GM10847 (cell line): ENCODE data around the gene PLTP.

Experiments used
- POLR2A ChIP-seq: IDR thresholded peaks from 2 replicates; pipeline ENCODE4 v1.6.1; 2011; ENCODE audit not compliant: insufficient read length; ENCODE audit errors: extremely low read depth

Gene PLTP

GRCh38 chr20:45897692-45898091 is 14.3 kb downstream of the PLTP start:
- no peak for TF ChIP-seq POLR2A

GRCh38 chr20:45897289-45897688 is 14.7 kb downstream of the PLTP start:
- TF ChIP-seq POLR2A = no peak

- no peak for TF ChIP-seq POLR2A
These were observed 15.3 kb downstream of the PLTP start for GRCh38 chr20:45896641-45897161.

- TF ChIP-seq POLR2A = no peak
These were observed 17.2 kb downstream of the PLTP start for GRCh38 chr20:45894797-45895196.

- no peak for TF ChIP-seq POLR2A
These were observed 18.1 kb downstream of the PLTP start for GRCh38 chr20:45893831-45894230.

- no peak for TF ChIP-seq POLR2A
These were observed 19.0 kb downstream of the PLTP start for GRCh38 chr20:45892828-45893500.

- no peak for TF ChIP-seq POLR2A
These were observed 19.7 kb downstream of the PLTP start for GRCh38 chr20:45892049-45892825.

GRCh38 chr20:45890985-45891983 is 20.7 kb downstream of the PLTP start, which contains the start of the genes CTSA and NEURL2:
TSS of gene CTSA (plus strand) at chr20:45891335. CDS start at chr20:45891569, 234 bp downstream.
TSS of gene NEURL2 (minus strand) at chr20:45891208. CDS start at chr20:45890991, 217 bp downstream.
- TF ChIP-seq POLR2A = peak; percentile 79

GRCh38 chr20:45890077-45890984 is 21.6 kb downstream of the PLTP start:
- TF ChIP-seq POLR2A = no peak

- no peak for TF ChIP-seq POLR2A
These were observed 23.3 kb downstream of the PLTP start for GRCh38 chr20:45888681-45889080.

- no peak for TF ChIP-seq POLR2A
These were observed 24.6 kb downstream of the PLTP start, which contains the start of gene SPATA25 for GRCh38 chr20:45887346-45887715. TSS of gene SPATA25 (minus strand) at chr20:45887622. CDS start at chr20:45887590, 32 bp downstream.

- TF ChIP-seq POLR2A = no peak
These were observed 25.2 kb downstream of the PLTP start for GRCh38 chr20:45886590-45887345.

GRCh38 chr20:45883100-45883469 is 28.9 kb downstream of the PLTP start:
- TF ChIP-seq POLR2A = no peak
